K562 (cell line): ENCODE results near the gene POLR2L. TPM values are rescaled to one million over a fixed set of nuclear protein-coding genes. Genes with fewer than 3 reads are reported as not detected.
A peak's percentile ranks its signal among the peaks of the same experiment; 100 is the strongest.

Experiments
- ARID1B ChIP-seq: fragments of 450-650 bp; IDR thresholded peaks from 2 replicates; pipeline ENCODE4 v1.6.1; 2016; ENCODE audit warnings: antibody characterized with exemption, mild to moderate bottlenecking, inconsistent platforms
- ARID4B ChIP-seq: sonication (generic); formaldehyde crosslinking; IDR thresholded peaks from 2 replicates; pipeline ENCODE4 v1.8.0; 2022; ENCODE audit warnings: mild to moderate bottlenecking, missing genetic modification reagents
- CBX3 ChIP-seq, 2 experiments: IDR thresholded peaks; 1 replicate in 1 of 2; 2 replicates in 1 of 2; pipeline ENCODE4 v1.6.1; 2012; ENCODE audit warnings: inconsistent platforms in 2 of 2, low read length in 2 of 2, borderline replicate concordance in 1 of 2, control low read depth in 1 of 2
- CTCF ChIP-seq, 3 experiments: IDR thresholded peaks in 2 of 3; conservative IDR thresholded peaks in 1 of 3; 2 replicates each; pipeline ENCODE4 v1.5.1; 2011 to 2012; ENCODE audit warnings: low read length in 3 of 3, mild to moderate bottlenecking in 3 of 3, control low read depth in 2 of 3, improper control_type of control experiment in 1 of 3, inconsistent platforms in 1 of 3, low read depth in 1 of 3, mixed read lengths in 1 of 3, moderate library complexity in 1 of 3; ENCODE audit not compliant: insufficient read depth in 2 of 3
- ELF4 ChIP-seq: fragments of 450-650 bp; formaldehyde crosslinking; IDR thresholded peaks from 2 replicates; pipeline ENCODE4 v1.4.0; 2022; ENCODE audit warnings: missing genetic modification characterization
- HDAC1 ChIP-seq, 2 experiments: fragments of 450-650 bp; IDR thresholded peaks; 2 replicates each; pipeline ENCODE4 v1.6.1; 2016 to 2017; ENCODE audit warnings: inconsistent platforms in 1 of 2, mild to moderate bottlenecking in 1 of 2, moderate library complexity in 1 of 2
- L3MBTL2 ChIP-seq: fragments of 450-650 bp; IDR thresholded peaks from 2 replicates; pipeline ENCODE4 v1.6.1; 2016; ENCODE audit warnings: mild to moderate bottlenecking, moderate library complexity
- MCM5 ChIP-seq: fragments of 450-650 bp; IDR thresholded peaks from 2 replicates; pipeline ENCODE4 v1.6.1; 2016; ENCODE audit warnings: low read depth
- MXI1 ChIP-seq: IDR thresholded peaks from 2 replicates; pipeline ENCODE4 v1.6.1; 2011; ENCODE audit warnings: low read depth, mild to moderate bottlenecking, improper control_type of control experiment, low read length
- PCBP1 ChIP-seq: fragments of 200-400 bp; formaldehyde crosslinking; IDR thresholded peaks from 2 replicates; pipeline ENCODE4 v1.6.1; 2018; ENCODE audit warnings: mild to moderate bottlenecking, low read depth, low read length; ENCODE audit not compliant: poor library complexity, severe bottlenecking
- SFPQ ChIP-seq: fragments of 200-400 bp; formaldehyde crosslinking; IDR thresholded peaks from 2 replicates; pipeline ENCODE4 v1.6.1; 2017; ENCODE audit warnings: mild to moderate bottlenecking, low read depth, low read length, moderate library complexity
- ZBTB43 ChIP-seq: sonication (generic); formaldehyde crosslinking; IDR thresholded peaks from 2 replicates; pipeline ENCODE4 v1.8.0; 2023; ENCODE audit warnings: mild to moderate bottlenecking, missing genetic modification reagents
- ZC3H4 ChIP-seq: sonication (generic); formaldehyde crosslinking; IDR thresholded peaks from 2 replicates; pipeline ENCODE4 v1.9.0; 2021; ENCODE audit warnings: missing genetic modification reagents, borderline replicate concordance
- polyA plus RNA-seq, 8 experiments: library from polyadenylated mRNA; depleted of rRNA in 4 of 8; stranded (reverse) in 5 of 8; unstranded in 3 of 8; fragments of >200 nt; fragmentation: Nextera tagmentation in 2 of 8; fragmentation: Illumina TruSeq in 1 of 8; extraction: Ambion mirVana in 2 of 8; extraction: Trizol in 1 of 8; gene quantifications; 2 replicates each; pipeline versions ENCODE4 v1.2.1 to v1.2.3, GENCODE V29; 2011 to 2014; ENCODE audit warnings: inconsistent platforms in 1 of 8, missing spikeins in 1 of 8
- total RNA-seq, 7 experiments: library from RNA; depleted of rRNA in 6 of 7; stranded (reverse); fragments of >200 nt in 6 of 7; fragmentation: Illumina TruSeq in 2 of 7; extraction: Trizol in 2 of 7; gene quantifications; 2 replicates each; pipeline versions ENCODE4 v1.2.1 to v1.2.3, GENCODE V29; 2011 to 2021; ENCODE audit warnings: low replicate concordance in 1 of 7

POLR2L gene
- total and polyA plus RNA-seq, 9 of the 15 experiments (the other 6 are each of a cell fraction or from before 2014, with no cell fraction given): 38.3 to 688 (median 108) TPM

GRCh38 chr11:838441-839279, 3.7 kb downstream of the POLR2L start (continued):
- TF ChIP-seq SFPQ (no peak), PCBP1 (no peak), ZBTB43 (CRISPR knock-in tag) (no peak), ZC3H4 (CRISPR knock-in tag) (peak; percentile 40; the same call in 1 of the 2 replicates), MXI1 (no peak), ELF4 (CRISPR knock-in tag) (no peak), CBX3 (IDR thresholded peaks at IDR 0.05; ENCODE audit: borderline replicate concordance in 1 of 2, low read length in 2 of 2) (0 out of 3 replicates have a peak, but pooled peaks of 1 of the 2 experiments have one; percentile 36), ARID4B (CRISPR knock-in tag) (peak; percentile 40; the same call in 1 of the 2 replicates), L3MBTL2 (peak; percentile 78), HDAC1 (IDR thresholded peaks at IDR 0.05) (peak in 1 of 2 experiments; percentile 63; a peak in 2 of 4 replicates), CTCF (IDR thresholded peaks at IDR 0.05 in 2 of 3, conservative IDR thresholded peaks at IDR 0.05 in 1 of 3; ENCODE audit: insufficient read depth in 2 of 3, low read depth in 1 of 3, low read length in 3 of 3) (peak; percentile 48 to 56 (median 52)), ARID1B (peak; percentile 20; the same call in 1 of the 2 replicates), MCM5 (no peak)
